CD4-positive, alpha-beta T cell (primary cell): ENCODE data around the gene PNLIPRP1. TPM values are rescaled to one million over a fixed set of nuclear protein-coding genes. Genes with fewer than 3 reads are reported as not detected.

Experiments
- ATAC-seq: fragments of 200-7000 bp; cut with Tn5 transposase; one replicate; pipeline ENCODE4 v1.10.0; 2022; ENCODE audit warnings: mild to moderate bottlenecking; ENCODE audit not compliant: poor library complexity
- CTCF ChIA-PET: fragments of 350-600 bp; sonication (Branson Sonifier 250); formaldehyde crosslinking; loops from one replicate; lab custom pipeline; 2021; ENCODE audit warnings: antibody characterized with exemption, inconsistent platforms; lab: Charles Lee
- POLR2A ChIA-PET: fragments of 350-600 bp; sonication (Branson Sonifier 250); formaldehyde crosslinking; loops from one replicate; lab custom pipeline; 2021; ENCODE audit warnings: antibody characterized with exemption, inconsistent platforms; lab: Charles Lee
- DNase-seq, 14 experiments: peaks; one replicate each; pipeline ENCODE4 v3.0.0-alpha.2; 2013 to 2020; ENCODE audit warnings: mixed read lengths in 2 of 14
- H3K27ac ChIP-seq, 2 donors: one replicate each; pipeline versions ENCODE4 v1.5.1 to v1.7.0; 2013; ENCODE audit warnings: low read length in 2 of 2, low read depth in 1 of 2, mild to moderate bottlenecking in 1 of 2
- H3K27me3 ChIP-seq, 2 experiments: 1 replicate in 1 of 2; 2 replicates in 1 of 2; pipeline versions ENCODE4 v1.6.1 to v1.7.0; 2013; ENCODE audit warnings: low read length in 2 of 2, control low read depth in 1 of 2, mild to moderate bottlenecking in 1 of 2, moderate library complexity in 1 of 2; ENCODE audit not compliant: insufficient read depth in 2 of 2, control insufficient read depth in 1 of 2
- H3K36me3 ChIP-seq: one replicate; pipeline ENCODE4 v1.6.1; 2013; ENCODE audit warnings: low read length, control low read depth; ENCODE audit not compliant: insufficient read depth
- H3K4me1 ChIP-seq: one replicate; pipeline ENCODE4 v1.6.1; 2013; ENCODE audit warnings: low read length, control low read depth; ENCODE audit not compliant: insufficient read depth
- H3K4me3 ChIP-seq: one replicate; pipeline ENCODE4 v1.5.1; 2013; ENCODE audit warnings: mild to moderate bottlenecking, low read length, moderate library complexity
- H3K9me3 ChIP-seq, 2 experiments: 1 replicate in 1 of 2; 2 replicates in 1 of 2; pipeline versions ENCODE4 v1.6.1 to v1.7.0; 2013; ENCODE audit warnings: low read length in 2 of 2, mild to moderate bottlenecking in 2 of 2, control low read depth in 1 of 2, moderate library complexity in 1 of 2; ENCODE audit not compliant: control insufficient read depth in 1 of 2, insufficient read depth in 1 of 2
- H3K27ac Mint-ChIP-seq: one replicate; pipeline ENCODE4 v1.8.0; 2020; ENCODE audit warnings: mixed read lengths
- H3K27me3 Mint-ChIP-seq: one replicate; pipeline ENCODE4 v1.8.0; 2021; ENCODE audit warnings: mixed read lengths
- H3K36me3 Mint-ChIP-seq: one replicate; pipeline ENCODE4 v1.8.0; 2021; ENCODE audit warnings: low read depth, mixed read lengths
- H3K4me1 Mint-ChIP-seq: one replicate; pipeline ENCODE4 v1.8.0; 2021; ENCODE audit warnings: low read depth, mixed read lengths
- H3K4me3 Mint-ChIP-seq: one replicate; pipeline ENCODE4 v1.8.0; 2020; ENCODE audit warnings: mild to moderate bottlenecking, mixed read lengths
- H3K9me3 Mint-ChIP-seq: one replicate; pipeline ENCODE4 v1.8.0; 2020; ENCODE audit warnings: mixed read lengths
- intact Hi-C, 2 experiments: fragments of 100-400 bp; cut with DNase I in 1 of 2; cut with micrococcal nuclease in 1 of 2; formaldehyde crosslinking; loops; one replicate each; pipeline versions ENCODE4 v1.15.1 to v1.9.0; 2023 to 2025; cut with DNase I, micrococcal nuclease
- total RNA-seq, 174 experiments: library from RNA in 2 of 174; stranded (reverse) in 2 of 174; gene quantifications; one replicate each; pipeline ENCODE4 v1.2.3 and lab custom pipeline; 2021 to 2026
- TF ChIP-seq, protein P1 (sequence below): fragments of 200-600 bp; IDR thresholded peaks from one replicate; pipeline ENCODE4 v1.8.0; 2022; ENCODE audit warnings: antibody characterized with exemption, mild to moderate bottlenecking

PNLIPRP1 gene
- total RNA-seq, 2 experiments from 2014 or later: not detected

DNA sequence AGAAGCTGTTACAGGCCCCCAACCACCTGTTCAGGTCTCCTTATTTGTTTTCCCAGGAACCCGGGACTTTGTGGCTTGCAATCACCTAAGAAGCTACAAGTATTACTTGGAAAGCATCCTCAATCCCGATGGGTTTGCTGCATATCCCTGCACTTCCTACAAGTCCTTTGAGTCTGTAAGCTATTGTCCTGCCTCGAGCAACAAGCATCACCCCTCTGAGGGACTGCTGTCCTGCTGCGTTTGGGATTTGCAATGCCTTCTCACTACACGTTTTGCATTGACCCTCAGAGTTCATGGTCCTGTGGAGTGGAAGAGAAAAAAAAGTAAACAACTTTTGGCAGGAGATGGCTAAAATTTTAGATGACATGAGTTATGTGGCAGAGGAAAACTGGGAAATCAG, 9.2 kb downstream of the PNLIPRP1 start:
- H3K27me3 Mint-ChIP-seq: peaks cover 5% of the 10 kb centered on the region
- no peaks in the 10 kb centered on the region for H3K9me3 Mint-ChIP-seq
- TF ChIP-seq, protein P1, sequence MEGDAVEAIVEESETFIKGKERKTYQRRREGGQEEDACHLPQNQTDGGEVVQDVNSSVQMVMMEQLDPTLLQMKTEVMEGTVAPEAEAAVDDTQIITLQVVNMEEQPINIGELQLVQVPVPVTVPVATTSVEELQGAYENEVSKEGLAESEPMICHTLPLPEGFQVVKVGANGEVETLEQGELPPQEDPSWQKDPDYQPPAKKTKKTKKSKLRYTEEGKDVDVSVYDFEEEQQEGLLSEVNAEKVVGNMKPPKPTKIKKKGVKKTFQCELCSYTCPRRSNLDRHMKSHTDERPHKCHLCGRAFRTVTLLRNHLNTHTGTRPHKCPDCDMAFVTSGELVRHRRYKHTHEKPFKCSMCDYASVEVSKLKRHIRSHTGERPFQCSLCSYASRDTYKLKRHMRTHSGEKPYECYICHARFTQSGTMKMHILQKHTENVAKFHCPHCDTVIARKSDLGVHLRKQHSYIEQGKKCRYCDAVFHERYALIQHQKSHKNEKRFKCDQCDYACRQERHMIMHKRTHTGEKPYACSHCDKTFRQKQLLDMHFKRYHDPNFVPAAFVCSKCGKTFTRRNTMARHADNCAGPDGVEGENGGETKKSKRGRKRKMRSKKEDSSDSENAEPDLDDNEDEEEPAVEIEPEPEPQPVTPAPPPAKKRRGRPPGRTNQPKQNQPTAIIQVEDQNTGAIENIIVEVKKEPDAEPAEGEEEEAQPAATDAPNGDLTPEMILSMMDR: no peak
- no peak for ATAC-seq
- Histone ChIP-seq H3K36me3 (no peaks in the 10 kb centered on the region), H3K9me3 (no peaks in the 10 kb centered on the region), H3K27ac (no peak overlapping the region), H3K27me3 (no peaks in the 10 kb centered on the region), H3K4me3 (no peak overlapping the region), H3K4me1 (no peaks in the 10 kb centered on the region)
- H3K4me3 Mint-ChIP-seq: no peak overlapping the region
- no peaks in the 10 kb centered on the region for H3K4me1 Mint-ChIP-seq
- no peaks in the 10 kb centered on the region for H3K36me3 Mint-ChIP-seq
- POLR2A ChIA-PET: no interaction called here
- intact Hi-C loops: no loop called here
- CTCF ChIA-PET: no interaction called here
- DNase-seq: no peak
- H3K27ac Mint-ChIP-seq: no peak overlapping the region

DNA sequence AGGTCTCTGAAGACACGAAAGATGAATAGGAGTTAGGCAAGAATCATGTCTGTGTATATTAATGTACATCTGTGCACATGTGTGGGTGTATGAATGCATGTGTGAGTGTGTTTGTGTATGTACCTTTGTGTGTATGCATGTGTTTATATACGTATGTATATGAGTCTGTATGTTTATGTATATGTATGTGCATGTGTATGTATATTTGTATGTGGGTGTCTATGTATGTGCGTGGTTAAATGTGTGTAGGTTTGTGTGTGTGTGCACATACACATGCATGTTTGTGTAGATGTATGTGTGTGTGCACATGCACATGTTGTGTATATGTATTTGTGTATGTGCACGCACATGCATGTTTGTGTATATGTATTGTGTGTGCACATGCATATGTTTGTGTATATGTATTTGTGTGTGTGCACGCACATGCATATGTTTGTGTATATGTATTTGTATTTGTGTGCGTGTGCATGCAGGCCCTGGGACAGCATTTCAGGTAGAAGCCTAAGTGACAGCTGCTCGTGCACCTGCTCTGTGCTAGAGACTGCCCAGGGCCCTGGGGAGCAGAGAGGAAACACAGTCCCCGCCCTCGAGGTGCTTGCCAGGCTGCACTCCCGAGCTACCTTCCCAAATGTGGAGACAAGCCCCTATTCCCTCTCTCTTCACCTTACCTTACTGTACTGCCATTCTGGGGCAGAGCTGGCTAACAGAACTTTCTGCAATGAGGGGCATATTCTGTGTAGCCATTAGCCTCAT, 12.1 kb downstream of the PNLIPRP1 start:
- Histone ChIP-seq H3K4me3 (no peak overlapping the region), H3K9me3 (no peaks in the 10 kb centered on the region), H3K36me3 (no peaks in the 10 kb centered on the region), H3K4me1 (no peaks in the 10 kb centered on the region), H3K27ac (no peak overlapping the region), H3K27me3 (peaks cover 3% of the 10 kb centered on the region in 2 experiments)
- TF ChIP-seq, protein P1: no peak
- Mint-ChIP-seq H3K4me1 (no peaks in the 10 kb centered on the region), H3K9me3 (no peaks in the 10 kb centered on the region), H3K27ac (no peak overlapping the region), H3K36me3 (no peaks in the 10 kb centered on the region), H3K4me3 (no peak overlapping the region), H3K27me3 (peaks cover 24% of the 10 kb centered on the region)
- POLR2A ChIA-PET: no interaction called here
- intact Hi-C loops: no loop called here
- CTCF ChIA-PET: no interaction called here
- DNase-seq: no peak
- ATAC-seq: no peak

DNA sequence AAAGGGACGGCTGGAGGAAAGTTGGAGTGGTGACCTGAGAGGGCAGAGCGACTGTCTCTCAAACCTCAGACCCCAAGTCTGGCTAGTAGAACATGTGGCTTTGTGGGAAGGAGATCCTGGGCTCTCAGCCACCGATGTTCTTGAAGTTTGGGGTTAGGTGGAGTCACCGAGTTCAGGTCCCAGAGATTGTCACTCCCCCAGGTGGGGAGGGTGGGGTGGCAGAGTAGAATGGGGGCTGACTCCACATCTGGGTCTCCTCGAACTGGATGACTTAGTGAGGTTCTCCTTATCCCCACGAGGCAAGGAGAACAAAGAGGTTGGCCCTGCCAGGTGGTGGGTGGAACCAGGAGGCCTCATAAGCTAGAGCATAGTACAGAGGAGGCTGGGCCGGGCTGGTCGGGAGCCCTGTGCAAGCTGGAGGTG, 15.3 kb downstream of the PNLIPRP1 start:
- intact Hi-C loops: no loop called here
- no peaks in the 10 kb centered on the region for H3K9me3 Mint-ChIP-seq
- no peak overlapping the region for H3K27ac ChIP-seq
- H3K36me3 Mint-ChIP-seq: no peaks in the 10 kb centered on the region
- no peaks in the 10 kb centered on the region for H3K36me3 ChIP-seq
- H3K27me3 Mint-ChIP-seq: peaks cover 44% of the 10 kb centered on the region
- no peaks in the 10 kb centered on the region for H3K4me1 Mint-ChIP-seq
- no peaks in the 10 kb centered on the region for H3K4me1 ChIP-seq
- DNase-seq (no peak), ATAC-seq (no peak)
- TF ChIP-seq, protein P1: no peak
- peaks cover 0 to 24% of the 10 kb centered on the region in 2 experiments for H3K9me3 ChIP-seq
- H3K27me3 ChIP-seq: peaks cover 10 to 18% of the 10 kb centered on the region in 2 experiments
- ChIA-PET CTCF (no interaction called here), POLR2A (no interaction called here)
- H3K4me3 ChIP-seq: no peak overlapping the region
- no peak overlapping the region for H3K27ac Mint-ChIP-seq
- no peak overlapping the region for H3K4me3 Mint-ChIP-seq
